ACC112 (cell line): ENCODE data around the gene IKBKE.

ENCODE experiments used
- H2AFZ ChIP-seq: fragments of 200-600 bp; sonication (generic); one replicate; pipeline ENCODE4 v1.6.0; 2017; ENCODE audit warnings: antibody characterized with exemption, low read length; ENCODE audit not compliant: unreplicated experiment
- H3K27ac ChIP-seq: fragments of 200-600 bp; sonication (generic); 2 replicates; pipeline ENCODE4 v1.5.1; 2014; ENCODE audit warnings: low read depth, mild to moderate bottlenecking, antibody characterized with exemption, low read length, moderate library complexity
- H3K27me3 ChIP-seq: fragments of 200-600 bp; sonication (generic); 2 replicates; pipeline ENCODE4 v1.6.1; 2014; ENCODE audit warnings: mild to moderate bottlenecking, antibody characterized with exemption, low read length, moderate library complexity, mixed read lengths; ENCODE audit not compliant: insufficient read depth
- H3K36me3 ChIP-seq: fragments of 200-600 bp; sonication (generic); 2 replicates; pipeline ENCODE4 v1.6.1; 2016; ENCODE audit warnings: mild to moderate bottlenecking, antibody characterized with exemption, low read length, moderate library complexity, mixed read lengths; ENCODE audit not compliant: insufficient read depth
- H3K4me1 ChIP-seq: fragments of 200-600 bp; sonication (generic); one replicate; pipeline ENCODE4 v1.6.1; 2016; ENCODE audit warnings: low read length, mixed read lengths; ENCODE audit not compliant: insufficient read depth, unreplicated experiment, control insufficient read depth
- H3K4me3 ChIP-seq: fragments of 200-600 bp; sonication (generic); 2 replicates; pipeline ENCODE4 v1.5.1; 2014; ENCODE audit warnings: mild to moderate bottlenecking, low read depth, low read length
- H3K79me2 ChIP-seq: fragments of 200-600 bp; sonication (generic); one replicate; pipeline ENCODE4 v1.6.0; 2016; ENCODE audit warnings: low read length; ENCODE audit not compliant: control insufficient read depth, unreplicated experiment, insufficient read depth

Gene IKBKE

DNA sequence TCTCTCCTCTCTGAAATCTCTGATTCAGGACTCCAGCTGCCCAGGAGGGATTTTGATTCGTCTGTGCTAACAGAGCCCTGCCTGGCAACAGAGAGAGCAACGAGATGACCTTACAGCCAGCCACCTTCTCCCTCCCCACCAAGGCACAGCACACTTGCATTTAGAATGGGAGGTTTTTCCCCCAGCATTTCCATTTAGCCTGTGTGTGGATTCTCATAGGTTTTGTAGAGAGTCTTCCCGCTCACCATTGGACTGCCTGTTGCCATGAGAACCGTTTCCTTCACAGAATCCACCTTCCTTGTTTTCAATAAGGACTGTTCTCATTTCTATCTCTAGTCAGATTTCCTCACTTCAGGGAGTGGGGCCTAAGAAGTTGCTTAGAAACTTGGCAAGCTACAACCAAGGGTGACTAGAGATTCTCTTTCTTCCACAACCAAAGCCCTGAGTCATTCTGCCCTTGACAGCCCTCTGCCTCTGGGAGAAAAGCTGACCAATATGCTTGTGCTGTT is 5.8 kb upstream of the IKBKE start:
- H3K36me3 ChIP-seq, result 0 out of 2 replicates have a peak, but pooled peaks cover 3% of the 10 kb centered on the region
- no peak overlapping the region for H2AFZ ChIP-seq
- peaks cover 19% of the 10 kb centered on the region for H3K4me1 ChIP-seq
- H3K27me3 ChIP-seq, result no peaks in the 10 kb centered on the region
- H3K4me3 ChIP-seq, result no peak overlapping the region
- H3K79me2 ChIP-seq, result no peaks in the 10 kb centered on the region
- peak overlapping the region; percentile 76 for H3K27ac ChIP-seq

DNA sequence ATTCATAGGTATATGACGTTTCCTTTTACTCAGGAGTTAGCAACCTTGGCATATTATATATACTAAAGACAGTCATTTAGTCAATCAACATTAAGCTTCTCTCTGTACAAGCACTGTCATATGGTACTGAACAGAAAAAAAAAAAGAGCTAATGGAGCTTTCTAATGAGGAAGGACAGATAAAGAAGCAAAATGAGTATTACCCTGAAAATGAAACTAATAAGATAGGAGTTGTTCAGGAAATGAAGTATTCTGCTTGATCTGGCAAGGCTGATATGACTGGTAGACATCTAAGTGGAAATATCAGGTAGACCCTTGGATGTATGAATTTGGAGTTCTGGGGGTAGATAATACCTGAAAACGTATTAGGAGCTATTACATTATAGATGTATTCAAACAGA is 4.3 kb upstream of the IKBKE start:
- no peak overlapping the region for H3K27ac ChIP-seq
- 0 out of 2 replicates have a peak, but pooled peaks cover 3% of the 10 kb centered on the region for H3K36me3 ChIP-seq
- no peaks in the 10 kb centered on the region for H3K27me3 ChIP-seq
- H3K4me1 ChIP-seq, result peaks cover 26% of the 10 kb centered on the region
- H3K4me3 ChIP-seq, result no peak overlapping the region
- no peaks in the 10 kb centered on the region for H3K79me2 ChIP-seq
- no peak overlapping the region for H2AFZ ChIP-seq

DNA sequence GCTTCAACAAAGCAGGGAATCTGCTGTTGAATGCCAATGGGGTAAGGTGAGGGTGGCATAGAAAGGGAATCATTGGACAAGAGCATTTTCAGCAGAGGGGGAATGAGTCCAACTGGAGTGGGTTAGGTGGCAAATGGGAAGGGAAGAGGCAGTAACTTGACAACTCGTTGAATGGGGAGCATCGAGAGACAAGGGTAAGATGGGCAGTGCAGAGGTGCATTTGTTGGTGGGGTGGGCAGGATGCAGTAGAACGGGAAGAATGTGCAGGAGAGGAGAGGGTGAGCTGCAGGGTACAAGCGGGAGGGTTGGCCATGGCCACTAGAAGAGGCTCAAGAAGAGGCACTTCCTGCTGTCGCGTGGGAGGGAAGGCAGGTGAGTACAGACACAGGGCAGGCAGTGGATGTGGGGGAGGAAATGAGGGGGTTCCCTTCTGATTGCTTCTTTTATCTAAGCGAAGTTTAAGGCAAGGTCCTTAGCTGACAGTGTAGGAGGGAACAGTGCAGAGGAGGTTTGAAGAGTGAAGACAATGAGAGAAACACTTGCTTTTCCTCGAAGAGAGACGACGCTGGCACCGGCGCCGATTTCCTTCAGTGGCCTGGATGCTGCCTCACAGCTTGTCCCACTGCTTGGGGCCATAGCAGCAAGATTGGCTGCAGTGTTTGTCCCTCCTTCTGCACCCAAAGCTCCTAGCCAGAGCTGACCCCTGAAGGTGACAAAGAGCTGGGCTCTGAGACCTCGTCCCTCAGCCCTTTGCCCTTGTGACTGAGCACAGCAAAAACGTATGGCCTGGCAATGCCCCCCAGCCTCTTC is 3.2 kb upstream of the IKBKE start:
- Histone ChIP-seq H3K36me3 (0 out of 2 replicates have a peak, but pooled peaks cover 2% of the 10 kb centered on the region), H3K27me3 (no peaks in the 10 kb centered on the region), H3K79me2 (peaks cover 3% of the 10 kb centered on the region), H3K4me1 (peaks cover 35% of the 10 kb centered on the region), H3K27ac (no peak overlapping the region), H2AFZ (no peak overlapping the region), H3K4me3 (no peak overlapping the region)

DNA sequence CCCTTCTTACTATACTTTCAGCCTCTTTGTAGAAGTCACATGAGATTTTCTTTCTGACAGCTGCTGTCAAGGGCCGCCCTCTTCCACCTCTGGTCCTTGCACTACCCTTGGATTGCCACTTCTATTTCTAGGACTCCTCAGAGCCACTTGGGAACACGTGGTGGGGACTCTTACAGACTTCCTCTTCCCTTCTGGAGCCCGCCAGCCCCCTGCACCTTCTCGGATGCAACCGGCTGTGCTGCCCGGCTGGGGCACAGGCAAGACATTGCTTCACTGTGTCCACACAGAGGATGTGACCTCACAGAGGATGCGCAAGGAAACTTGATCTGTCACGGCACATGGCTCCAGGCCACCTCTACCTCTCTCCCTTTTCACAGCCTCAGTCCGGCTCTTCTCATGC is 2.4 kb upstream of the IKBKE start:
- H2AFZ ChIP-seq, result no peak overlapping the region
- no peaks in the 10 kb centered on the region for H3K27me3 ChIP-seq
- no peaks in the 10 kb centered on the region for H3K36me3 ChIP-seq
- peaks cover 43% of the 10 kb centered on the region for H3K4me1 ChIP-seq
- H3K79me2 ChIP-seq, result peaks cover 7% of the 10 kb centered on the region
- H3K27ac ChIP-seq, result no peak overlapping the region
- no peak overlapping the region for H3K4me3 ChIP-seq

DNA sequence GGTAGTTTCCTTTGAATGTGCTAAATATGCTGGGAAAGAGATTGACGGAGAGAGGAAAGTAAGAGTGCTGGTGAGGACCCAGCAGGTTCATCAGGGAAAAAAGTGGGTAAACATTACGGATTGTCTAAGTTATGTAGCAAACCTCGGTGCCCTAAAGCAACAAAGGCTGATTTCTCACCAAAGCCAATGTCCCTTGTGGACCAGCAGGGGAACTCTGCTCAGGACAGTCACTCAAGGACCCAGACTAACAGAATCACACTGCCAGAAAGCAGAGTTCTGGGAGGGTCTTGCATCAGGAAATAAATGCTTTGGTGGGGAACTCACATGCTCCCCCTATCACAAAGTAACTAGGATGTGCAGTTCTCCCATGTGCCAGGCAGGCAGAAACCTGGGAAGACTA is 1.7 kb upstream of the IKBKE start:
- Histone ChIP-seq H3K27ac (no peak overlapping the region), H3K27me3 (no peaks in the 10 kb centered on the region), H3K4me3 (no peak overlapping the region), H2AFZ (no peak overlapping the region), H3K79me2 (peaks cover 13% of the 10 kb centered on the region), H3K4me1 (peaks cover 48% of the 10 kb centered on the region), H3K36me3 (no peaks in the 10 kb centered on the region)

DNA sequence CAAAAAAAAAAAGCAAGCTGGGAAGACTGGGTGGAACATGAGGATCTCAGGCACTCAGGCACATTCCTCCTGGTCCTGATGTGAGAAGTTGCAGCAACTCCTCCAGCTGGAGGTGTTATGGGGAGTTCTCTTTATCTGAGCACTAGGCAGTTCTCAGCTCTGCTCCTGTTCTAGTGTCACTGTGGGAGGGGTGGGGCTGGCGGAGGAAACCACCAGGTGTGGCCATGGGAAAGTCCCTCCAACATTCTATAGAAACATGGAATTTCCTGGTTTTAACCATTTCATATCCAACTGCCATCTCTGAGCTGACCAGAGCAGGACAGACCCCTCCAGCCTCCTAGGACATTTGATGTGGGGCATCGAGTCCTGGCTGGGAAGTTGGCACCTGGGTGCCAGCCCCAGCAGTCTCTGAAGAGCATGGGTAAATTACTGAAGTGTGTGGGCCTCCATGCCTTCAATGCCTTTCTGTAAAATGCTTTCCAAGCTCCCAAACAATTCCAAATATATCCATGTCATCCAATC is 804 bp upstream of the IKBKE start:
- Histone ChIP-seq H3K27me3 (no peaks in the 10 kb centered on the region), H2AFZ (peak overlapping the region; percentile 35), H3K79me2 (peaks cover 13% of the 10 kb centered on the region), H3K36me3 (no peaks in the 10 kb centered on the region), H3K4me3 (peak overlapping the region; percentile 83), H3K4me1 (peaks cover 41% of the 10 kb centered on the region), H3K27ac (peak overlapping the region; percentile 72)

DNA sequence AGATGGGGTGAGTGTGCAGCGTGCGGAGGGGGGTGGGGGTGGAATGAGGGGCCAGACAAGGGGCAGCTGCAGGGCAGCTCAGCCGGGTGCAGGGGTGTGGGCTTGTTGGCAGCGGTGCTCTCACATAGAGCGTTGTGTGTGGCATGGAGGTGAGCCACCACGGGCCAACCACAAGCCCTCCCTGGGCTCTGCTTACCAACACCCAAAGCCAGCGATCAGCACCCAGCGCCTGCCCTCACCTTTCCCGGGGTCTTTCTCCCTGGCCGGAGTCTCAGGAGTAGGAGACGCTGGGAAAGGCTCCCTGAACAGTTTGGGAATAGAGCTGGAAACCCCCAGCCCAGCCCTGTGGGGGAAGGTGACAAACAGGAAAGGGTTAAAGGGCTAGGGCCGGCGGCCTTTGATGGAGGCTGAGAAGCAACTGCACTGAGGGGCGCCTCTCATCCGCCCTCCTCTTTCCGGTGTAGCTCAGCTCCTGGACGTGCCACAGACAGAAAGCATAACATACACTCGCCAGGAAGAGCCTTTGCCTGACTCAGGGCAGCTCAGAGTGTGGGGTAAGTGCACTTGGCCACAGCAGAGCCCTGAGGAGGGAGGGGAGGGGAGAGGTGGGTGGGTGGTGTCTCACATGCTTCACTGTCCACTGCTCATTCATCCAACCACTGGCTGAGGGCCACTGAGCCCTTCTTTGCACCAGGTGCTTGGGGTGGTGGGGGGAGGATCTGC is 577 bp downstream of the IKBKE start:
- H3K27me3 ChIP-seq, result no peaks in the 10 kb centered on the region
- H3K36me3 ChIP-seq, result no peaks in the 10 kb centered on the region
- H3K4me3 ChIP-seq, result peak overlapping the region; percentile 83
- H3K79me2 ChIP-seq, result peaks cover 13% of the 10 kb centered on the region
- H3K27ac ChIP-seq, result peak overlapping the region; percentile 72
- H2AFZ ChIP-seq, result peak overlapping the region; percentile 8
- peaks cover 34% of the 10 kb centered on the region for H3K4me1 ChIP-seq

DNA sequence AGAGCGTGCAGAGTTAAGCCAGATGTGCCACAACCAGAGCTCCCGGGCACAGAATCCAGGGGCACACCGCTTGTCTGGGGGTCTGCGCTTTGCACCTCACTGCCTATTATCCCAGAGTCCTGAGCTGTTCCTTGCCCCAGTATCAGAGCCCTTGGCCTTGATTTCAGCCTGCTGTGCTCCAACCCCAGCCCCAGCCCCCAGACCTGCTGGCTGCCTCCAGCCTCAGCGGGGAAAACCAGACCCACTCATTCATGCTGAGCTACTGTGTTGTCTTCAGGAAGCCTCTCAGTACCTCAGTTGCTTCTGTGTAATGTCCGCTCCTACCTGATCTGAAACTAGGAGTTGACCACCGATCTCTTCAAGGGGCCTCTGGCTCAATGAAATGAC is 1.1 kb downstream of the IKBKE start:
- H3K4me1 ChIP-seq, result peaks cover 34% of the 10 kb centered on the region
- H3K27me3 ChIP-seq, result no peaks in the 10 kb centered on the region
- peaks cover 13% of the 10 kb centered on the region for H3K79me2 ChIP-seq
- peak overlapping the region; percentile 72 for H3K27ac ChIP-seq
- no peaks in the 10 kb centered on the region for H3K36me3 ChIP-seq
- H3K4me3 ChIP-seq, result peak overlapping the region; percentile 83
- H2AFZ ChIP-seq, result no peak overlapping the region

DNA sequence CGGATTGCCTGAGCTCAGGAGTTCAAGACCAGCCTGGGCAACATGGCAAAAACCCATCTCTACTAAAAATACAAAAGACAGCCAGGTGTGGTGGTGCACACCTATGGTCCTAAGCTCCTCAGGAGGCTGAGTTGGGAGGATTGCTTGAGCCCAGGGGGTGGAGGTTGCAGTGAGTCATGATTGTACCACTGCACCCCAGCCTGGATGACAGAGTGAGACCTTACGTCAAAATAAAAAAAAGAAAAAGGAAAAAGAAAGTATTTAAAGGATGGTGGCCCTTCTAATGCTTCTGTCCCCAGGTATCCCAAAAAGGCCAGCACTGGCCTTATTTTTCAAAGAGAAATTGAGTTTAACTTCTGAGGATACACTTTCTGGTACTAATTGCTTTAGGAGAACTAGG is 1.7 kb downstream of the IKBKE start:
- peaks cover 13% of the 10 kb centered on the region for H3K79me2 ChIP-seq
- peak overlapping the region; percentile 83 for H3K4me3 ChIP-seq
- H3K27ac ChIP-seq, result peak overlapping the region; percentile 72
- H3K27me3 ChIP-seq, result no peaks in the 10 kb centered on the region
- no peaks in the 10 kb centered on the region for H3K36me3 ChIP-seq
- H3K4me1 ChIP-seq, result peaks cover 34% of the 10 kb centered on the region
- no peak overlapping the region for H2AFZ ChIP-seq

DNA sequence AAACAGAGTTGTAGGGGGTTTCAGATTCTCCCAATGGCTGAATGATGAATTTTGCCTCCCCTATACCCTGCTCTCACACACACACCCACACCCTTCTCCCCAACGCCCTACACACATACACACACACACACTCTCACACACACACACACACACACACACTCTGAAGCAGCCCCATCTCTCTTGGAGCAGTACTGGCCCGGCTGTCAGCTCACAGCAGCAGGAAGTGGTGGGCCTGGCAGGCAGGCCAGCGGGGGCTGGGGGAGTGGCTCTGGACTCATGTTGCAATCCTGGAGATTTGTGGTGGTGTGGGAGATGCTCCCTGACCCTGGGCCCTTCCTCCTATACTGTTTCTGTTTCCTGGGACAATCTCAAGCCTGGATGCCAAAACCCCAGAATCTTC is 2.2 kb downstream of the IKBKE start:
- Histone ChIP-seq H3K27me3 (no peaks in the 10 kb centered on the region), H3K36me3 (no peaks in the 10 kb centered on the region), H3K79me2 (peaks cover 13% of the 10 kb centered on the region), H3K4me1 (peaks cover 34% of the 10 kb centered on the region), H3K27ac (peak overlapping the region; percentile 72), H3K4me3 (peak overlapping the region; percentile 83), H2AFZ (no peak overlapping the region)
